Measurements from ENCODE around the gene MKLN1. TPM values are rescaled to one million over a fixed set of nuclear protein-coding genes. Genes with fewer than 3 reads are reported as not detected.

The MKLN1 gene
- total and polyA plus RNA-seq, 2 of the 4 experiments (the other 2 are of a cell fraction), result 17.5 to 52.0 TPM

DNA sequence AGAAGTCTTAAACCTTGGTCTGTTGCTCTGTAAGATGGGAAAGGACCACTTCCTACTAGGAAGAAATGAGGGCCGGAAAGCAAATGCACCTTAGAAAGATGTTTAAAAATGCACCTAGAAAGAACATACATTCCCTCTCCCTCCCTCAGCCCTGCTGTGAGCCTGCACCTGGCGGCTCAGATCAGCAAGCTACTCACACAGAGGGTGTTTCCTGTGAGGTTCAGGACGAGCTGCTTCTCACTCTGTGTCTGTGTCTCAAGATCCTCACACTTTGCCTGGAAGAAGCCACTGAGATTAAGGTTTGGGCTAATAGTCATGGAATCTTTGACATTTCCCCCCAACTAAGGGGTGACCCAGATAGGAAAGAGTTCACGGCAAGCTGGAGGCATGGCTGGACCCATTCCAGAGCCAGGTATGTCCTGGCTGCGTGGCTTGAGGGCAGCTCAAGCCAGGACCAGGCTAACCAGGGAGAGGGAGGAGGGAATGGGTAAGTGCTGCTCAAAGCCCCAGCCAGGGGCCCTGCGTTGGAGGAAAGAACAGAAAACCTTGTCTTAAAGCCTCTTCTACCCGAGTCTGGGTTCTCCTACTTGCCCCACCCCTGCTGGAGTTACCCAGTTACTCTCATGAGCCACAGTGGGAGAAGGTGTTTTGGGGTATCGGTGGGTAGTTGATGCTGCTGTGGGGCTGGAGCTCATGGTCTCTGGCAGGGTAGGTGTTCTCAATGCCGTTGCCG, 181.2 kb downstream of the MKLN1 start:
- H3K36me3 ChIP-seq (ENCODE audit: control insufficient read depth, insufficient read depth, low read length), result no peaks in the 10 kb centered on the region
- H2AK9ac ChIP-seq (replicated peaks; ENCODE audit: low read depth, low read length, poor library complexity), result peak overlapping the region; percentile 9
- dilution Hi-C loops (cut with HindIII; ENCODE audit: low sequenced_read_pairs, unreplicated experiment), result no loop called here
- no peak for DNase-seq
- no peak overlapping the region for H4K91ac ChIP-seq (ENCODE audit: insufficient read depth, low read depth, low read length)
- no TSS peak for BruUV-seq (replicated peaks)
- H2BK120ac ChIP-seq (ENCODE audit: low read depth, low read length), result no peak overlapping the region
- peaks cover 4% of the 10 kb centered on the region for H3K9me1 ChIP-seq (ENCODE audit: insufficient read depth, low read length)
- H3K23ac ChIP-seq (ENCODE audit: low read depth, low read length), result no peak overlapping the region
- no peak overlapping the region for H3K27ac ChIP-seq (ENCODE audit: insufficient read depth, low read length)
- no peaks in the 10 kb centered on the region for H3K9me3 ChIP-seq (ENCODE audit: control insufficient read depth, insufficient read depth, low read length)
- H2BK20ac ChIP-seq (ENCODE audit: low read depth, low read length), result no peak overlapping the region
- 76% methylated on average over 4 of the region's 10 CpGs; no CpG with 5 or more reads in 1 of the 2 experiments for WGBS, 2 experiments (ENCODE audit: extremely low coverage in 2 of 2, insufficient read length in 1 of 2)
- CTCF ChIA-PET, result interaction anchor here (1.1 kb wide), 1 partner anchor 146 kb away, joined by 5 read pairs; no protein-coding TSS in a partner anchor
- TF ChIP-seq BHLHE40 (IDR thresholded peaks at IDR 0.05; ENCODE audit: low read depth, low read length) (no peak), MAZ (IDR thresholded peaks at IDR 0.05; ENCODE audit: borderline replicate concordance, low read depth, low read length) (no peak), RCOR1 (IDR thresholded peaks at IDR 0.05; ENCODE audit: insufficient replicate concordance, low read length) (no peak), RAD21 (IDR thresholded peaks at IDR 0.05; ENCODE audit: low read length) (no peak), MAFK (IDR thresholded peaks at IDR 0.05; ENCODE audit: low read depth, low read length) (no peak), NFE2L2 (IDR thresholded peaks at IDR 0.05; ENCODE audit: low read depth, low read length) (no peak), MXI1 (IDR thresholded peaks at IDR 0.05; ENCODE audit: borderline replicate concordance, low read depth, low read length) (no peak), SMC3 (IDR thresholded peaks at IDR 0.05; ENCODE audit: low read depth, low read length) (no peak), FOS (IDR thresholded peaks at IDR 0.05; ENCODE audit: low read depth, low read length) (no peak)
- TF ChIP-seq, protein P1, sequence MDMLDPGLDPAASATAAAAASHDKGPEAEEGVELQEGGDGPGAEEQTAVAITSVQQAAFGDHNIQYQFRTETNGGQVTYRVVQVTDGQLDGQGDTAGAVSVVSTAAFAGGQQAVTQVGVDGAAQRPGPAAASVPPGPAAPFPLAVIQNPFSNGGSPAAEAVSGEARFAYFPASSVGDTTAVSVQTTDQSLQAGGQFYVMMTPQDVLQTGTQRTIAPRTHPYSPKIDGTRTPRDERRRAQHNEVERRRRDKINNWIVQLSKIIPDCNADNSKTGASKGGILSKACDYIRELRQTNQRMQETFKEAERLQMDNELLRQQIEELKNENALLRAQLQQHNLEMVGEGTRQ (IDR thresholded peaks at IDR 0.05; ENCODE audit: low read depth, low read length), result no peak
- TF ChIP-seq, protein P2, sequence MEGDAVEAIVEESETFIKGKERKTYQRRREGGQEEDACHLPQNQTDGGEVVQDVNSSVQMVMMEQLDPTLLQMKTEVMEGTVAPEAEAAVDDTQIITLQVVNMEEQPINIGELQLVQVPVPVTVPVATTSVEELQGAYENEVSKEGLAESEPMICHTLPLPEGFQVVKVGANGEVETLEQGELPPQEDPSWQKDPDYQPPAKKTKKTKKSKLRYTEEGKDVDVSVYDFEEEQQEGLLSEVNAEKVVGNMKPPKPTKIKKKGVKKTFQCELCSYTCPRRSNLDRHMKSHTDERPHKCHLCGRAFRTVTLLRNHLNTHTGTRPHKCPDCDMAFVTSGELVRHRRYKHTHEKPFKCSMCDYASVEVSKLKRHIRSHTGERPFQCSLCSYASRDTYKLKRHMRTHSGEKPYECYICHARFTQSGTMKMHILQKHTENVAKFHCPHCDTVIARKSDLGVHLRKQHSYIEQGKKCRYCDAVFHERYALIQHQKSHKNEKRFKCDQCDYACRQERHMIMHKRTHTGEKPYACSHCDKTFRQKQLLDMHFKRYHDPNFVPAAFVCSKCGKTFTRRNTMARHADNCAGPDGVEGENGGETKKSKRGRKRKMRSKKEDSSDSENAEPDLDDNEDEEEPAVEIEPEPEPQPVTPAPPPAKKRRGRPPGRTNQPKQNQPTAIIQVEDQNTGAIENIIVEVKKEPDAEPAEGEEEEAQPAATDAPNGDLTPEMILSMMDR (conservative IDR thresholded peaks at IDR 0.05; ENCODE audit: low read depth, low read length), result no peak
- no peak overlapping the region for H3K18ac ChIP-seq (ENCODE audit: low read depth, low read length)
- no peaks in the 10 kb centered on the region; the same call in 1 of the 2 replicates for H3K27me3 ChIP-seq (ENCODE audit: control insufficient read depth, insufficient read depth, low read length)
- no peak for ATAC-seq (ENCODE audit: low read depth)
- no peak overlapping the region for H4K8ac ChIP-seq (ENCODE audit: low read depth in 2 of 2, low read length in 2 of 2)
- H2BK15ac ChIP-seq (ENCODE audit: low read depth, low read length), result no peak overlapping the region
- intact Hi-C loops (cut with micrococcal nuclease), result loop anchor here (1.0 kb wide), 1 partner anchor 145 kb away; no protein-coding TSS in a partner anchor
- H2AK5ac ChIP-seq (ENCODE audit: low read depth, low read length), result no peak overlapping the region
- H3K4ac ChIP-seq (ENCODE audit: low read depth, low read length), result no peak overlapping the region
- no peak overlapping the region for H2BK5ac ChIP-seq (ENCODE audit: low read depth, low read length, poor library complexity, severe bottlenecking)
- no peak overlapping the region for H3K56ac ChIP-seq (ENCODE audit: extremely low read depth, insufficient read depth, low read length)
- peaks cover 0 to 6% of the 10 kb centered on the region in 2 experiments; a peak in 1 of 4 replicates for H3K79me1 ChIP-seq (ENCODE audit: low read depth in 1 of 2, low read length in 2 of 2)
- POLR2A ChIA-PET (ENCODE audit: unreplicated experiment), result no interaction called here
- H4K5ac ChIP-seq (ENCODE audit: low read depth, low read length), result no peak overlapping the region
- no peaks in the 10 kb centered on the region for H4K20me1 ChIP-seq (ENCODE audit: insufficient read depth, low read length)
- in situ Hi-C loops (cut with MboI; ENCODE audit: low sequenced_read_pairs), result no loop called here
- no peaks in the 10 kb centered on the region for H3K4me1 ChIP-seq (ENCODE audit: control insufficient read depth, insufficient read depth, low read length)
- no peak overlapping the region for H3K9ac ChIP-seq (ENCODE audit: low read depth, low read length)
- no peak overlapping the region for H2AFZ ChIP-seq (replicated peaks; ENCODE audit: low read length, poor library complexity)
- no peak overlapping the region for H3K4me2 ChIP-seq (ENCODE audit: low read depth, low read length)
- no peak overlapping the region for H3K4me3 ChIP-seq (ENCODE audit: insufficient read depth, low read depth, low read length)
- no peak overlapping the region for H3K14ac ChIP-seq (replicated peaks; ENCODE audit: low read depth, low read length)
